22Rv1 (cell line): ENCODE results near the gene SLC19A2.

Experiments
- CTCF ChIP-seq: fragments of 450-650 bp; IDR thresholded peaks from 2 replicates; pipeline ENCODE4 v1.5.1; 2017; ENCODE audit warnings: mild to moderate bottlenecking
- ZFX ChIP-seq: fragments of 450-650 bp; IDR thresholded peaks from 2 replicates; pipeline ENCODE4 v1.6.1; 2017; ENCODE audit warnings: antibody characterized with exemption, borderline replicate concordance

DNA sequence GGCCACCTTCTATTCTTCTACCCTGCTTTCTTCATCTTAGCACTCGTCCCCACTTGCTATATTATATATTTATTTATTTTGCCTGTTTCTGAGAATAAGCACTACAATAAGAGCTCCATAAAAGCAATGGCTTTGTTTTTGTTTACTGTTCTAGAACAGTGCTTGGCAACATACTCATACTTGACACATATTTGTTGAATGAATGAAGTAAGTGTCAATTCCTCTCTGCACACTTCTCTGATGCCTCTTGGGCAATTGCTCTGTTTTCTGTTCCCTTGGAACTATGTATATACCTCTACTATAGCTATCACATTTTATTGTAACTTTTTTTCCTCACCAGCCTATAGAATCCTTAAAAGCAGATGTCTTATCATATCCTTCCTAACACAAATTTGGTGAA, 7.5 kb upstream of the SLC19A2 start:
- TF ChIP-seq CTCF (no peak), ZFX (no peak)
